Measurements from ENCODE around the gene ADARB2. TPM values are rescaled to one million over a fixed set of nuclear protein-coding genes. Genes with fewer than 3 reads are reported as not detected.

ADARB2 gene
- total and polyA plus RNA-seq, 4 donors: 0.22 to 1.3 (median 0.55) TPM

GRCh38 chr10:1368842-1369171, 368.5 kb downstream of the ADARB2 start:
- H3K4me3 ChIP-seq: no peak overlapping the region
- H3K36me3 ChIP-seq (ENCODE audit: control insufficient read depth in 4 of 4, insufficient read depth in 4 of 4, low read length in 4 of 4): no peaks in the 10 kb centered on the region
- no peaks in the 10 kb centered on the region for H3K4me1 ChIP-seq (ENCODE audit: control insufficient read depth in 5 of 5, insufficient read depth in 5 of 5, low read length in 5 of 5)
- no peak overlapping the region for H3K27ac ChIP-seq (ENCODE audit: low read depth in 1 of 2, low read length in 1 of 2)
- H3K27me3 ChIP-seq (ENCODE audit: control insufficient read depth in 3 of 3, insufficient read depth in 3 of 3, low read length in 2 of 3): peaks cover 0 to 29% (median 24%) of the 10 kb centered on the region in 3 donors
- ATAC-seq (ENCODE audit: insufficient read depth, low FRiP score) (peak; percentile 62), DNase-seq (peak; percentile 45 to 53 (median 49))
- WGBS, 2 donors: 23 to 28% methylated on average over 14 of the region's 14 CpGs
- H3K9me3 ChIP-seq (ENCODE audit: control insufficient read depth in 4 of 4, insufficient read depth in 3 of 4, low read length in 3 of 4): no peaks in the 10 kb centered on the region
- H3K9ac ChIP-seq (ENCODE audit: insufficient read depth in 1 of 2, low read length in 2 of 2): no peak overlapping the region
- TF ChIP-seq CTCF (IDR thresholded peaks at IDR 0.05; ENCODE audit: control extremely low read depth, extremely low read depth): no peak

- TF ChIP-seq CTCF (IDR thresholded peaks at IDR 0.05; ENCODE audit: control extremely low read depth, extremely low read depth): no peak
- H3K4me1 ChIP-seq (ENCODE audit: control insufficient read depth in 5 of 5, insufficient read depth in 5 of 5, low read length in 5 of 5): no peaks in the 10 kb centered on the region
- ATAC-seq (ENCODE audit: insufficient read depth, low FRiP score): no peak
- no peak for DNase-seq
- H3K9me3 ChIP-seq (ENCODE audit: control insufficient read depth in 4 of 4, insufficient read depth in 3 of 4, low read length in 3 of 4): no peaks in the 10 kb centered on the region
- no peaks in the 10 kb centered on the region for H3K36me3 ChIP-seq (ENCODE audit: control insufficient read depth in 4 of 4, insufficient read depth in 4 of 4, low read length in 4 of 4)
- WGBS, 2 donors: 92% methylated on average over 24 of the region's 24 CpGs
- H3K27me3 ChIP-seq (ENCODE audit: control insufficient read depth in 3 of 3, insufficient read depth in 3 of 3, low read length in 2 of 3): peaks cover under 1 to 26% (median 23%) of the 10 kb centered on the region in 3 donors
- H3K4me3 ChIP-seq: no peak overlapping the region
- H3K27ac ChIP-seq (ENCODE audit: low read depth in 1 of 2, low read length in 1 of 2): no peak overlapping the region
- H3K9ac ChIP-seq (ENCODE audit: insufficient read depth in 1 of 2, low read length in 2 of 2): no peak overlapping the region
These were observed 369.1 kb downstream of the ADARB2 start for GRCh38 chr10:1367938-1368841.

- H3K9me3 ChIP-seq (ENCODE audit: control insufficient read depth in 4 of 4, insufficient read depth in 3 of 4, low read length in 3 of 4): no peaks in the 10 kb centered on the region
- no peak for TF ChIP-seq CTCF (IDR thresholded peaks at IDR 0.05; ENCODE audit: control extremely low read depth, extremely low read depth)
- H3K4me3 ChIP-seq: no peak overlapping the region
- 93% methylated on average over 15 of the region's 15 CpGs for WGBS, 2 donors
- no peaks in the 10 kb centered on the region for H3K36me3 ChIP-seq (ENCODE audit: control insufficient read depth in 4 of 4, insufficient read depth in 4 of 4, low read length in 4 of 4)
- H3K4me1 ChIP-seq (ENCODE audit: control insufficient read depth in 5 of 5, insufficient read depth in 5 of 5, low read length in 5 of 5): peaks cover 0 to 2% (median 0%) of the 10 kb centered on the region in 5 donors
- H3K27ac ChIP-seq (ENCODE audit: low read depth in 1 of 2, low read length in 1 of 2): no peak overlapping the region
- ATAC-seq (ENCODE audit: insufficient read depth, low FRiP score) (no peak), DNase-seq (no peak)
- no peak overlapping the region for H3K9ac ChIP-seq (ENCODE audit: insufficient read depth in 1 of 2, low read length in 2 of 2)
- H3K27me3 ChIP-seq (ENCODE audit: control insufficient read depth in 3 of 3, insufficient read depth in 3 of 3, low read length in 2 of 3): peaks cover 7 to 23% (median 19%) of the 10 kb centered on the region in 3 donors
These were observed 370.4 kb downstream of the ADARB2 start for GRCh38 chr10:1366811-1367425.
